EL (cell line): ENCODE results near the gene ITGA5.

Experiments used
- DNase-seq: peaks from one replicate; pipeline ENCODE4 v3.0.0-alpha.2; 2016

Gene ITGA5

GRCh38 chr12:54407183-54407905 lies 11.7 kb downstream of the ITGA5 start:
- no peak for DNase-seq

- DNase-seq, result no peak
These were observed 13.5 kb downstream of the ITGA5 start for GRCh38 chr12:54405573-54405972.

- no peak for DNase-seq
These were observed 14.0 kb downstream of the ITGA5 start for GRCh38 chr12:54405106-54405505.

GRCh38 chr12:54404061-54405004 lies 14.7 kb downstream of the ITGA5 start:
- DNase-seq, result peak; percentile 57

DNA sequence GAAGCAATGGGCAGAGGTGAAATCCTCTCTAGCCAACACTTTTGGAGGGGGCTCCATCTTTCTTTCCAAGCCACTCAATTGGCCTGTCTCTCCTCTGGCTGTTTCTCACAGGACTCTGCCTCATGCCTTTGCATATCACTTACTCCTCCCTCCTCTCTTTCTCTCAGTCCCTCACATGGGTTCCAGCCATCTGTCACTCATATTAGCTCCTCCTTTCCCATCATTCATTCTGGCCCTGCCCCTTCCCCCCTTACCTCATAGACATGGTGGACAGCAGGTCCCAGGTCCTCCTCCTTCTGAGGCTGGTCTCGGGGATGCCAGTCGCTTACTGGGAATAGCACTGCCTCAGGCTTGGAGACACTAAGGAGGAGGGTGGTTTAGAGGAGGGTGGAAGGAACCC lies 17.9 kb downstream of the ITGA5 start:
- DNase-seq, result no peak

GRCh38 chr12:54398995-54399793 lies 19.9 kb downstream of the ITGA5 start:
- peak; percentile 83 for DNase-seq

GRCh38 chr12:54398218-54398617 lies 20.8 kb downstream of the ITGA5 start:
- DNase-seq, result no peak

DNA sequence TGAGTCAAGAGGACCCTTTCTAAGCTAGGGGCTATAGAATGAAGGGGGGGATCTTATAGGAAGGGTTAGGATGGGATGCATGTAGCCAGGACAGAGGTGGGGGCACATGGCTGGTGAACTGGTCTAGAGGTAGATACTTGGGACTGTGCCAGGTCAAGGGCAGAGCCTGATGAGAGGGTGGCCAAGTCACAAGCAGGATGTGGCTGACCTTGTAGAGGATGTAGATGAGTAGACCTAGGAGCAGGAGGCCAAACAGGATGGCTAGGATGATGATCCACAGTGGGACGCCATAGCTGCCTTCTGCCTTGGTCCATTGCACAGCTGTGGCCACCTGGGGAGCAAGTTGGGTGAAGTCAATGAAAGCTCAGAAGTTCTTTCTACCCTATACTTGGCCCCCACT lies 21.9 kb downstream of the ITGA5 start:
- DNase-seq, result no peak

DNA sequence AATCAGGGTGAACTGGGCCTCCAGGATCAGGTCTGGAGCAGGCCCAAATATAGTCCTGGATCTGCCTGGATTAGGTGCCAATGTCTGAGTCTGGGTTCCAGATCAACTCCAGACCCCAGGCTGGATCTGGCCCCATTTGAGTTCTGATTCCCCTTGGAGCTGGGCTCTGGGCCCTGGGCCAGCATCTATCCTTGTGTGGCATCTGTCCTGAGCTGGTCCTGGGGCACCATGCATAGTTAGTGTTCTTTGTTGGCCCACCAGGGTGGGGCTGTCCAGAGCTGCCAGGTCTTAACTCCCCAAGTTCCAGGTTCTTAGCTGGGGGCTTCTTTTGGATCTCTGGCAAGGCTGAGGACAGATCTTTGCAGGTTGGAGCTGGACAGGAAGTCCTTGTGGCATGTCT lies 23.5 kb downstream of the ITGA5 start:
- no peak for DNase-seq

- no peak for DNase-seq
These were observed 24.1 kb downstream of the ITGA5 start for GRCh38 chr12:54394986-54395385.

GRCh38 chr12:54394281-54394719 lies 24.8 kb downstream of the ITGA5 start:
- DNase-seq, result peak; percentile 66

DNA sequence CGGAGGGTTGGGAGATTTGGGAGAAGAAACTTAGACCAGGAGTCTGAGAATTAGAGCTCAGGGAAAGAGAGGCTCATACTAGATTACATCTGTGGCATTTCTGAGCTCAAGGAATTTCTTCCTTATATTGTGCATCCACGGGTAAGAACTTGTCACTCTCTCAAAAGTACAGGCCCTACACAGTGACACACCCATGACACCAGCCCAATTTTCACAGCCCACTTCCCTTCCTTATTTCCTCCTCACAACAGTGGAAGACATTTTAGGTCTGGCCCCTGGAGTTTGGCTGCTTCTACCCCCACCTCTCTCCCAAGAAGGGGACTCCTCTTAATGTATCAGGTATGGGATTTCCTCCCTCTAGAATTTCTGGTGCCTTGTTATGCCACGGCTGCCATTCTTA lies 25.3 kb downstream of the ITGA5 start:
- no peak for DNase-seq

GRCh38 chr12:54393207-54393609 lies 25.9 kb downstream of the ITGA5 start:
- no peak for DNase-seq

- no peak for DNase-seq
These were observed 26.4 kb downstream of the ITGA5 start for GRCh38 chr12:54392485-54393206.

- DNase-seq, result no peak
These were observed 28.2 kb downstream of the ITGA5 start for GRCh38 chr12:54390668-54391551.

GRCh38 chr12:54390176-54390667 lies 28.8 kb downstream of the ITGA5 start:
- DNase-seq, result no peak

- DNase-seq, result no peak
These were observed 29.4 kb downstream of the ITGA5 start for GRCh38 chr12:54389607-54390175.

GRCh38 chr12:54389134-54389508 lies 29.9 kb downstream of the ITGA5 start:
- no peak for DNase-seq

- no peak for DNase-seq
These were observed 30.6 kb downstream of the ITGA5 start for GRCh38 chr12:54388237-54389133.

- no peak for DNase-seq
These were observed 32.0 kb downstream of the ITGA5 start for GRCh38 chr12:54387114-54387467.
